ENCODE results near the gene BTG2.

Gene BTG2

GRCh38 chr1:203346060-203346768 lies 40.9 kb downstream of the BTG2 start:
- DNase-seq = no peak

- DNase-seq = no peak
Measured at GRCh38 chr1:203346769-203347102, 41.4 kb downstream of the BTG2 start.

- no peak for DNase-seq
Measured at GRCh38 chr1:203349166-203349565, 43.8 kb downstream of the BTG2 start.

GRCh38 chr1:203349773-203350524 lies 44.6 kb downstream of the BTG2 start:
- DNase-seq = no peak

- DNase-seq = no peak
Measured at GRCh38 chr1:203351037-203351625, 45.8 kb downstream of the BTG2 start, which contains the start of gene FMOD. FMOD (minus strand) TSS chr1:203351122; CDS start chr1:203348270, 2,852 bp downstream.

- no peak for DNase-seq
Measured at GRCh38 chr1:203353486-203353885, 48.2 kb downstream of the BTG2 start.

- no peak for DNase-seq
Measured at GRCh38 chr1:203354246-203354645, 48.9 kb downstream of the BTG2 start.

- no peak for DNase-seq
Measured at GRCh38 chr1:203359010-203359571, 53.8 kb downstream of the BTG2 start.
